ENCODE results near the gene AMER3.

DNA sequence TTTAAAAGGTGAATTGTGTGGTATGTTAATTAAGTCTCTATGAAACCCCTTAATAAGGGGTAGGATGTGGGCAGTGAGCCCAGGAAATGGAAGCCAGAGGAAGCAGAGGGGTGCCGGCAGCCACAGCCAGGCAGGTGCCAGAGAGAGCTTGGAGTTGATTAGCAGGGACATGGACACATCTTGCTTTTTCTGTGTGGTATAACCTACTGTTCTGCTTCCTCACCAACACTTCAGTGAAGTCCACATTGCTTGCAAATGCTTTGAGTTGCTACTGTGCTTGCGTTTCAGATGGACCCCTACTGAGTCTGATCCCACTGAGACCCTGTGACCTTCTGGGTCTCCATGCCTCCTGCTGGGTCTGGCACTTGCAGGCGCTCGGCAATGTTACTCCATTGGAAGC lies 51.0 kb downstream of the AMER3 start:
- TF ChIP-seq, protein P1, sequence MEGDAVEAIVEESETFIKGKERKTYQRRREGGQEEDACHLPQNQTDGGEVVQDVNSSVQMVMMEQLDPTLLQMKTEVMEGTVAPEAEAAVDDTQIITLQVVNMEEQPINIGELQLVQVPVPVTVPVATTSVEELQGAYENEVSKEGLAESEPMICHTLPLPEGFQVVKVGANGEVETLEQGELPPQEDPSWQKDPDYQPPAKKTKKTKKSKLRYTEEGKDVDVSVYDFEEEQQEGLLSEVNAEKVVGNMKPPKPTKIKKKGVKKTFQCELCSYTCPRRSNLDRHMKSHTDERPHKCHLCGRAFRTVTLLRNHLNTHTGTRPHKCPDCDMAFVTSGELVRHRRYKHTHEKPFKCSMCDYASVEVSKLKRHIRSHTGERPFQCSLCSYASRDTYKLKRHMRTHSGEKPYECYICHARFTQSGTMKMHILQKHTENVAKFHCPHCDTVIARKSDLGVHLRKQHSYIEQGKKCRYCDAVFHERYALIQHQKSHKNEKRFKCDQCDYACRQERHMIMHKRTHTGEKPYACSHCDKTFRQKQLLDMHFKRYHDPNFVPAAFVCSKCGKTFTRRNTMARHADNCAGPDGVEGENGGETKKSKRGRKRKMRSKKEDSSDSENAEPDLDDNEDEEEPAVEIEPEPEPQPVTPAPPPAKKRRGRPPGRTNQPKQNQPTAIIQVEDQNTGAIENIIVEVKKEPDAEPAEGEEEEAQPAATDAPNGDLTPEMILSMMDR (conservative IDR thresholded peaks at IDR 0.05; ENCODE audit: low read depth, low read length), result no peak
- TF ChIP-seq EZH2 (IDR thresholded peaks at IDR 0.05; ENCODE audit: borderline replicate concordance, low read depth, low read length, poor library complexity, severe bottlenecking), result no peak
